ENCODE measurements around the gene MGAT4D. TPM values are rescaled to one million over a fixed set of nuclear protein-coding genes. Genes with fewer than 3 reads are reported as not detected.

The MGAT4D gene
- polyA plus RNA-seq, 1 donor (not counting 4 experiments of a cell fraction or from before 2014, with no cell fraction given) = not detected

DNA sequence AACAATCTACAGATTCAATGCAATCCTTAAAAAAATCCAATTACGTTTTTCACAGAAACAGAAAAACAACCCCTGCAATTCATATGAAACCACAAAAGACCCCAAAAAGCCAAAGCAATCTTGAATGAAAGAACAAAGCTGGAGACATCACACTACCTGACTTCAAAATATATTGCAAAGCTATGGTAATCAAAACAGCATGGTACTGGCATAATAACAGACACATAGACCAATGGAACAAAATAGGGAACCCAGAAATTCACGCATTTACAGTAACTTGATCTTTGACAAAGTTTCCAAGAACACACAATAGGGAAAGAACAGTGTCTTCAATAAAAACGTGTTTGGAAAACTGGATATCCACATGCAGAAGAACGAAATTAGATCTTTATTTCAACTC, 14.6 kb downstream of the MGAT4D start:
- H2AFZ ChIP-seq (ENCODE audit: control insufficient read depth, low read length) = no peak overlapping the region
- DNase-seq (ENCODE audit: low read depth, low spot score) (no peak), FAIRE-seq (no peak)
- no peak overlapping the region for H3K4me2 ChIP-seq (ENCODE audit: control insufficient read depth, extremely low read depth, insufficient read depth, low read depth, low read length)
- H3K27ac ChIP-seq (ENCODE audit: control insufficient read depth, insufficient read depth, low read length) = no peak overlapping the region
- H3K79me2 ChIP-seq (ENCODE audit: control insufficient read depth, insufficient read depth, low read length) = no peaks in the 10 kb centered on the region
- H3K36me3 ChIP-seq (ENCODE audit: control insufficient read depth in 2 of 2, extremely low read depth in 1 of 2, insufficient read depth in 2 of 2, low read length in 2 of 2) = no peaks in the 10 kb centered on the region
- H3K9me1 ChIP-seq (ENCODE audit: control insufficient read depth, extremely low read depth, insufficient read depth, low read length) = no peaks in the 10 kb centered on the region
- no peak overlapping the region for H3K4me3 ChIP-seq (ENCODE audit: control insufficient read depth in 2 of 3, extremely low read depth in 1 of 3, insufficient read depth in 2 of 3, low read depth in 1 of 3, low read length in 3 of 3)
- H3K9me3 ChIP-seq (ENCODE audit: control insufficient read depth, low read depth, low read length) = no peaks in the 10 kb centered on the region
- no peak overlapping the region for H3K9ac ChIP-seq (ENCODE audit: control insufficient read depth, extremely low read depth, insufficient read depth, low read length)
- dilution Hi-C loops (cut with MboI; ENCODE audit: extremely low pct_ligation_motif_present, low sequenced_read_pairs) = no loop called here
- H3K4me1 ChIP-seq (ENCODE audit: control insufficient read depth, extremely low read depth, insufficient read depth, low read length) = no peaks in the 10 kb centered on the region
- no peak for TF ChIP-seq EZH2 (IDR thresholded peaks at IDR 0.05; ENCODE audit: low read length)
- TF ChIP-seq, protein P1, sequence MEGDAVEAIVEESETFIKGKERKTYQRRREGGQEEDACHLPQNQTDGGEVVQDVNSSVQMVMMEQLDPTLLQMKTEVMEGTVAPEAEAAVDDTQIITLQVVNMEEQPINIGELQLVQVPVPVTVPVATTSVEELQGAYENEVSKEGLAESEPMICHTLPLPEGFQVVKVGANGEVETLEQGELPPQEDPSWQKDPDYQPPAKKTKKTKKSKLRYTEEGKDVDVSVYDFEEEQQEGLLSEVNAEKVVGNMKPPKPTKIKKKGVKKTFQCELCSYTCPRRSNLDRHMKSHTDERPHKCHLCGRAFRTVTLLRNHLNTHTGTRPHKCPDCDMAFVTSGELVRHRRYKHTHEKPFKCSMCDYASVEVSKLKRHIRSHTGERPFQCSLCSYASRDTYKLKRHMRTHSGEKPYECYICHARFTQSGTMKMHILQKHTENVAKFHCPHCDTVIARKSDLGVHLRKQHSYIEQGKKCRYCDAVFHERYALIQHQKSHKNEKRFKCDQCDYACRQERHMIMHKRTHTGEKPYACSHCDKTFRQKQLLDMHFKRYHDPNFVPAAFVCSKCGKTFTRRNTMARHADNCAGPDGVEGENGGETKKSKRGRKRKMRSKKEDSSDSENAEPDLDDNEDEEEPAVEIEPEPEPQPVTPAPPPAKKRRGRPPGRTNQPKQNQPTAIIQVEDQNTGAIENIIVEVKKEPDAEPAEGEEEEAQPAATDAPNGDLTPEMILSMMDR (optimal IDR thresholded peaks at IDR 0.05 in 1 of 3, IDR thresholded peaks at IDR 0.05 in 1 of 3, conservative IDR thresholded peaks at IDR 0.05 in 1 of 3; ENCODE audit: extremely low read depth in 1 of 3, insufficient read depth in 2 of 3, low read length in 3 of 3) = no peak
- H4K20me1 ChIP-seq (ENCODE audit: control insufficient read depth, extremely low read depth, insufficient read depth, low read length) = no peaks in the 10 kb centered on the region
- no peaks in the 10 kb centered on the region for H3K27me3 ChIP-seq (ENCODE audit: control insufficient read depth, extremely low read depth, insufficient read depth, low read length)

DNA sequence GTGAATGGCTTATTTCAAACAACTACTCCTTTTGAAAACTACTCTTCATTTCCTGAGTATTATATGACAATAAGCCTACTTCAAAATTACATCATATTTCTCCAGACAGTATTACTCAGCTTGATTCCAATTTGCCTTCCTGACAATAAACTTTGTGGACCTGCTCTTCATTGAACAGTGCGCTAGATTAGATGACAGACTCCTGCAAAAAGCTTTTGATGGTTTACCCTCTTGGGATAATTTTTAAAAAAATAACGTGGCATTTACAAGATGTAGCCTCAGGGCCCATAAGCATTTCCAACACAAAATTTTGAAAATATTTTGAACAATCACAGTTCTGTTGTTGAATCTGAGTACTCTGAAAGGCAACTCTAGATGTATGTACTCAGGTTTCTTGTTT, 25.9 kb downstream of the MGAT4D start:
- H3K4me1 ChIP-seq (ENCODE audit: control insufficient read depth, extremely low read depth, insufficient read depth, low read length) = no peaks in the 10 kb centered on the region
- no peak overlapping the region for H3K4me3 ChIP-seq (ENCODE audit: control insufficient read depth in 2 of 3, extremely low read depth in 1 of 3, insufficient read depth in 2 of 3, low read depth in 1 of 3, low read length in 3 of 3)
- H3K9me3 ChIP-seq (ENCODE audit: control insufficient read depth, low read depth, low read length) = no peaks in the 10 kb centered on the region
- dilution Hi-C loops (cut with MboI; ENCODE audit: extremely low pct_ligation_motif_present, low sequenced_read_pairs) = no loop called here
- H3K79me2 ChIP-seq (ENCODE audit: control insufficient read depth, insufficient read depth, low read length) = no peaks in the 10 kb centered on the region
- no peaks in the 10 kb centered on the region for H3K9me1 ChIP-seq (ENCODE audit: control insufficient read depth, extremely low read depth, insufficient read depth, low read length)
- no peak overlapping the region for H2AFZ ChIP-seq (ENCODE audit: control insufficient read depth, low read length)
- no peak overlapping the region for H3K27ac ChIP-seq (ENCODE audit: control insufficient read depth, insufficient read depth, low read length)
- H3K4me2 ChIP-seq (ENCODE audit: control insufficient read depth, extremely low read depth, insufficient read depth, low read depth, low read length) = no peak overlapping the region
- H3K36me3 ChIP-seq (ENCODE audit: control insufficient read depth in 2 of 2, extremely low read depth in 1 of 2, insufficient read depth in 2 of 2, low read length in 2 of 2) = no peaks in the 10 kb centered on the region
- no peaks in the 10 kb centered on the region for H4K20me1 ChIP-seq (ENCODE audit: control insufficient read depth, extremely low read depth, insufficient read depth, low read length)
- FAIRE-seq (no peak), DNase-seq (ENCODE audit: low read depth, low spot score) (no peak)
- no peak overlapping the region for H3K9ac ChIP-seq (ENCODE audit: control insufficient read depth, extremely low read depth, insufficient read depth, low read length)
- no peak for TF ChIP-seq EZH2 (IDR thresholded peaks at IDR 0.05; ENCODE audit: low read length)
- TF ChIP-seq, protein P1 (optimal IDR thresholded peaks at IDR 0.05 in 1 of 3, IDR thresholded peaks at IDR 0.05 in 1 of 3, conservative IDR thresholded peaks at IDR 0.05 in 1 of 3; ENCODE audit: extremely low read depth in 1 of 3, insufficient read depth in 2 of 3, low read length in 3 of 3) = no peak
- peaks cover 11% of the 10 kb centered on the region for H3K27me3 ChIP-seq (ENCODE audit: control insufficient read depth, extremely low read depth, insufficient read depth, low read length)

Measured in keratinocyte (primary cell).